UCSD-AML1 (cell line): Measurements from ENCODE around the gene SERINC5.
"Not testable (repeated sequence)": the region's sequence is repeated elsewhere in the genome, so short reads cannot be mapped to it uniquely, and the experiment has no call there.

Experiments used
- DNase-seq: peaks from one replicate; lab custom pipeline; 2025; ENCODE audit not compliant: unreplicated experiment; lab: John Stamatoyannopoulos, UW

Gene SERINC5

DNA sequence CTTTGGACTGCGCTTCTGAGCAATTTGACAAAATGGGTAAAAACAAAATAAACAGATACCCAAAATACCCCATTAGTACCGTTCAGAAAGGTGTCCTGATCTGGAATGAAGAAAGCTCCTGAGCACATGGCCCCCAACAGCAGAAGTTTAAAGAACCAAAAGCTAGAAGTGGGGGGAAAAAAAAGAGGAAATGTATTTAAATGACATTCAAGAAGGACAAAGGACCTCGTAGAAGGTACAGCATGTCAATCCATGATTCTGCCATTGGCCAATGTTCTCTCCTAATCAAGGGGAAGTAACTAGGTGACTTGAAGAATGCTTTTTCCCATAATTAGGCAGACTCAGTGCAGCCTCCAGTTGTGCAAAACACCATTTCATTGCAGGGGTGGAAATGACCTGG, 78.6 kb downstream of the SERINC5 start:
- DNase-seq, result no peak

DNA sequence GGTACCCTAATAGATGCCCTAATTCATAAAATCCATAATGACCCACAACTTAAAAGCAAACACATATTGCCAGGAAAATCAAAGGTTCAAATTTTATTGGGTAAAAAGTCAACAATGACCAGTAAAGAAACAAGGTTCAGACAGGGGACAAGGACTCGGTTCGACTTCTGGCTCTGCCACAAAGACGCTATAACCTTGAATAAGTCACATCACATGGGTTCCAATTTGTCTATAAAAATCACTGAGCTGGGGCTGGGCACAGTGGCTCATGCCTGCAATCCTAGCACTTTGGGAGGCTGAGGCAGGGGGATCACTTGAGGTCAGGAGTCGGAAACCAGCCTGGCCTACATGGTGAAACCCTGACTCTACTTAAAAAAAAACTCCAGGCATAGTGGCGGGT, 80.5 kb downstream of the SERINC5 start:
- DNase-seq, result no peak

DNA sequence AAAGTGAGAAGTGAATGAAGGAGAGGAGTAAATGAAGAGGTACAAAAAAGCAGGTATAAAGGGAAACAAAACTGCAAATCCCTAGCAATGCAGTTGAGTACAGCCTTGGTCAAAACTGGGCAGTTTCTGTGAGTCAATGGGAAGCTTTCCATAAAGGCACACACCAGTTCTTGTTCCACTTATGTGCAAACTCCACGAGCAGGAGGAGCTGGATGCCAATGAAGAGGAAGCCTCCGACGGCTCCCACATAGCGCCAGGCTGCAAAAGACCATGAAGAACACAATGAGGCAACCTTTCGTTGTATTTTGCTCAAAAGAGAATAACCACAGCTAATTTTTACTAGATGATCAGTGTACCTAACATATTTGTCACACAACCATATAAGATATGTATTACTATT, 81.1 kb downstream of the SERINC5 start:
- no peak for DNase-seq

DNA sequence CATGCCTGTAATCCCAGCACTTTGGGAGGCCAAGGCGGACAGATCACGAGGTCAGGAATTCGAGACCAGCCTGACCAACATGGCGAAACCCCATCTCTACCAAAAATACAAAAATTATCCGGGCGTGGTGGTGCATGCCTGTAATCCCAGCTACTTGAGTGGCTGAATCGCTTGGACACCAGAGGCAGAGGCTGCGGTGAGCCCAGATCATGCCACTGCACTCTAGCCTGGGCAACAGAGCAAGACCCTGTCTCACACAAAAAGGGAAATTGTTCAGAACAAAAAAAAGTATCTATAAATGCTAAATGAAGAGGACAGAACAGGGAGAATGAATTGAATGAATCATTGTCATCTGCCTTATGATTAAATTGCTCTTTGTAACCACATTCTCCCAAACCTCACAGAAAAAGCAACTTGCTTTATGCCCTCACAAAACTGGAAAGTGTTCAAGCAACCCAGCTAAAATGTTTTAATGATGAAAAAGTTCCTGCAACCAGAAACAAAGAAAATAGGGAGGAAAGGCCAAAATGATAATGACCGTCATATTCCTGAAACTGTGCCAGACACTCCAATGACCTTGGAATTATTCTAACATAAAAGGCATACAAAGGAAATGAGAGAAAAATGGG, 83.7 kb downstream of the SERINC5 start:
- no peak for DNase-seq

DNA sequence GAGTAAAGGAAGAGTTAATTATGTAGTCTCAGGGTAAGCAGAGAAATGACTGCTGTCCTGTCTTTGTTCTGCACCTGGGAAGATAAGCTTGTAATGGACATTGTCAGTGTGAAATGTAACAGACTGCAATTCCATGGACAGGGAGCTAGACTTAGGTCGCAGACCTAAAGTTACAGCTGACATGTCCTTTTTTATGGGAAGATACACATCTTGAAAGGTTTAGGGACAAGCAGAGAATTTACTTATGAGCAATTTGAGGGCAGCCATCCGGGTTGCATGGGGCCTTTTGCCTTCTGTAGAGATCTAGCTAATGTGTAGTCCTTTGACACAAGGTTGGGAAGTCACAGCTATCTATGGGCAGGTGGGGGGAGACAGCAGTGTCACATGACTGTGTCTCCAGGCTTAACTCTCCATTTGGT, 85.7 kb downstream of the SERINC5 start:
- no peak for DNase-seq

DNA sequence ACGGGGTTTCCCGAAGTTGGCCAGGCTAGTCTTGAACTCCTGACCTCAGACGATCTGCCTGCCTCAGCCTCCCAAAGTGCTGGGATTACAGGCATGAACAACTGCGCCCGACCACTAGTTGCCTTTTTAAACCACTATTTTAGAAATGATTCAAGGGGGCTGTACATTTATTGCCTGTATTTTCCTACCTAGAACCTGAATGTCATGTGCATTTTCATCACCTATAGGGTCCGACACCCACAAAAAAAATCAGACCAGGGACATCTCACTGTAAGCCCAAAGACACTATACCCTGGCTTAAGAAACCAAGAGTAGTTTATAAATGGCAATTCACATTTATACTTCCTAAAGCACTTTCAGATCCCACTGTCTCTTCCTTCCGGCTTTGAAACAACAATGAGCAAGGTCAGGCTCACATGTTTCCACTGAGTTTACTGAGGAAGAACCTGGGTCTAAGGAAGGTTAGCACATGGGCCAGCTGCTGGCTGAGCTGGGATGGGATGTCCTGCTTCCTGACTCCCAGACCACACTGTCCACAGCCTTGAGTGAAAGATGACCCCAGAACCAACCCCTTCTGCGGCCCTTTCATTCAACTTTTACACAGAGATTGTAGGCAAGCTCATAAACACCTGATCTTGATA, 87.3 kb downstream of the SERINC5 start:
- no peak for DNase-seq

DNA sequence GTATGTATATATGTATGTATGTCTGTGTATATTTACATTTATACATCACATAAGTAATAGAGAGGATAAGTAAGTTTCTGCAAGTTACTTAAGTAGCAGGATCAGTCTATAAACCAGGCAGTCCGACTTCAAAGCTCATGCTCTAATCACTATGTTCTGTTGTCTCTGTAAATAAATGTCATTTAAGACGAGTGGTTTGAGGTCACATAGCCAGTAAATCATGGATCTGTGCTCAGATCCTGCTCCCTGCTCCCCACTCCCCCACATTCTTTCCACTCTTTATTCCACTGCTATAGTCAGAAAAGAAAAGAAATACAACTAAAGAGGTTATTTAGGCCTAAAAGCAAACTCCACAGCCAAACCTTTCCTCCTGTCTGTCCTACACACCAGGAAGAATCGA, 90.4 kb downstream of the SERINC5 start:
- DNase-seq, result no peak

DNA sequence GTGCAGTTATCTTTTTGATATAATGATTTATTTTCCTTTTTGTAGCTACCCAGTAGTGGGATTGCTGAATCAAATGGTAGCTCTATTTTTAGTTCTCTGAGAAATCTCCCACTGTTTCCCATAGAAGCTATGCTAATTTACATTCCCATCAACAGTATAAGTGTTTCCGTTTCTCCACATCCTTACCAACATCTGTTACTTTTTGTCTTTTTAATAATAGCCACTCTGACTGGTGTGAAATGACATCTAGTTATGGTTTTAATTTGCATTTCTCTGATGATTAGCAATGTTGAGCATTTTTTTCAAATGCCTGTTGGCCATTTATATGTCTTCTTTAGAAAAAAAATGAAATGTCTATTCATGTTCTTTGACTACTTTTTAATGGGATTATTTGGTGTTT, 94.7 kb downstream of the SERINC5 start:
- no peak for DNase-seq

DNA sequence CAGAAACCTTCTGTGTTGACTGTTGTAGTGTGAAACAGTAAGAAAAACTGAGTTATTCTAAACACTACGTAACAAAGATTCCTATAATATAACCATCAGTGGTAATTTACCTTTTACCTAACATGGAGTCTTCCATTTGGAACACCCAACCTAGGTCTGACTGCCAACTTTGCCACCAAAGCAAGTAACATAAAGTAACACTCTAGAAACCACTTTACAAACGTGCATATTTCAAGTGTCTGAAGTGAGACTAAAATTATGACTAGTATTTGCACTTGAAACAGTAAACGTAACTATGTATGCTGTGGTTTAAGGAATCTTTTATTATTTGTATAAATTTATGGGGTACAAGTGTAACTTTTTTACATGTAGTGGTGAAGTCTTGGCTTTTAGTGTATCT, 95.6 kb downstream of the SERINC5 start:
- DNase-seq, result no peak

DNA sequence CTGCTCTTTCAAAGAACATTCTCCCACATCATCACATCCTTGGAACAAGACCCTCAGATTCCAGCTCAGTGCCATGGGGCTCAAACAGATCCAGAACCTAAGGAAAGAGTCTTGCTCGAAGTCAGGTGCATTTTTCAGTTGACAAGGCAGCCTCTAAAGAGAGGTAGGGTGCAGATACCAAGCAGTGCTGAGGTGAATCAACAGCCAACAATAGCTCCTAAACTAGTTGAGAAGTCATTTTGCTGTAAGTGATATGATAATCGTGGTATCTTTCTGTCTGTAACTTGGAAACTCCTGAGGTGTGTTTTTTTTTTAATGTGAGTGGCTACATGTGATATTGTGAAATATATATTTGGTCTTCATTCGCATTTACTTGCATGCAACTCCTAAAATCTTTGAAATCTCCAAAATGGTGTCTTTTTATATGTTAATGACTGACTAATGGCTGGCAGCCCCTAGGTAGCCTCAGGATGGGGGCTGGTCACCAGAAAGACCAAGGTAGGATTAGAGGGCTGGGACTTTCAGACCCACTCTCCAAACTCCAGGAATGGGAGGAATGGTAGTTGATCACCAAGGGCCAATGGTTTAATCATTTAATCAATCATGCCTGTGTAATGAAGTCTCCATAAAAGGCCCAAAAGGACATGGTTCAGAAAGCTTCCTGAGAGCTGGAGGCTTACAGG, 96.6 kb downstream of the SERINC5 start:
- DNase-seq, result no peak

DNA sequence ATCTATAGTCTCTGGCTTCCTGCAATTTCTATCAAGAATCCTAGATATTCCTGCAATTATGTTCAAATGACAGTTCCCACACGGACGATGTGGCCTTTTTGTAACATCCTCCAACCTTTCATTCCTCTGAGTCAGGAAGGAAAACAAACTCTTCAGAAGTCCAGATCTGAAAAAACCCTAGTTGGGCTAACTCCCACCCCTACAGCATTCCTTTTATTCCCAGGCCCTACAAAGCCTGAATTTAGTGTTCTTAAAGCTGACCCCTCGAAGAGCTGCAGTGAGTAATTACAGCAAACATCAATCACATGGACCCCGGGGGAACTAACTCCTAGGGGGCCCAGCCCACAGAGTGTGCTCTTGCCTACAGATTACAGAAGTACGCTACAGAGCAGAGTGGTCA, 99.7 kb downstream of the SERINC5 start:
- DNase-seq, result no peak

DNA sequence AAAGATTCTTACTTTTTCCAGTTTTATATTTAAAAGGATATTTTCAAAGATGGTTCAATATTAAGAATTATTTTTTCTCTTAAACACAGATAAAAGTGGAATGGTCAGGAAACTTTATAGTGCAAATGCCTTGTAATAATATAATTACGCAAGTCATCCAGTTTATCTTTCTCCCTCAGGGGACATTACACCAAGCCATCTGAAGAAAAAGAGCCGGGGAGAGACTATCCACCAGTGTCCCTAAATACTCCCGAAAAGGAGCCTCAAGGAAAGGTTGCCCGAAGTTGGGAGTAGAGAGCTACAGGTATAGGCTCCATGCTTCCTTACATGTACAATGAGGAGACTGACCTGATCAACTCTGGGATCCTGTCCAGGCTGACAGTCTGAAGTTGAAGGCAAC, 101.1 kb downstream of the SERINC5 start:
- DNase-seq, result no peak

DNA sequence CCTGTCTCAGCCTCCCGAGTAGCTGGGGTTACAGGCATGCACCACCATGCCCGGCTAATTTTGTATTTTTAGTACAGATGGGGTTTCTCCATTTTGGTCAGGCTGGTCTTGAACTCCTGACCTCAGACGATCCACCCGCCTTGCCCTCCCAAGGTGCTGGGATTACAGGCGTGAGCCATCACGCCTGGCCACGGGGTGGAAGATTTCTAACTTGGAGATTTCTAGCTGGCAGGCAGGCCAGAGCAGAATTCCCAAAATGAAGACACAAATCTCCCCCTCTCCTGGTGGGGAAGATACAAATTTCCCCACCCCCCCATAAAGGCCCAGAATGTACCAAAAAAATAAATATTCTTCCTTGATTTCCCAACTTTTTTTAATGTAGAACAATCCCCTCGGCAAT, 101.6 kb downstream of the SERINC5 start:
- DNase-seq, result not testable (repeated sequence)

DNA sequence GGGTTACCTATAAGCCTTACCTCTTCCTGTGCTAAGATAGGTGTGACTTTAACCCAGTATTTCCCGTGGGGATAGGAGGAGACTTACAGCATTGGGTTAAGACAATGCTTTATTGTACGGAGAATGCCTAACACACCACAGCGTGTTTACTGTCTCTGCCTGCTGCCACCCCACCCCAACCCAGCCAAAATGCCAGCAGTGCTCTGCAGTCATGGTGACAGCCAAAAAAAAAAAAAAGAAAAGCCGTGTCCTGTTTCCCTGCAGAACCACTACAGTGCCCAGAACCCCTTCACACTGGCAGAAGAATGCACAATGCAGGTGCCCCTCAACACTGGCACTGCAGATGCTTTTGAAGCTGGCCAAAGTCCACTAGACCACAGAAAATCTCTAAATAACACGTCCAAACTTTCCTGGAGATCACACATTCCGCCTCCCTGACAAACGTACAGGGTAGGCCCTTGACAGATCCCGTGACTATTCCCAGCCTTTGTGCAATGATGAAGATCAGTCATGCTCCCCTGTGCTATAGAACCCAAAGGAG, 102.2 kb downstream of the SERINC5 start:
- no peak for DNase-seq

DNA sequence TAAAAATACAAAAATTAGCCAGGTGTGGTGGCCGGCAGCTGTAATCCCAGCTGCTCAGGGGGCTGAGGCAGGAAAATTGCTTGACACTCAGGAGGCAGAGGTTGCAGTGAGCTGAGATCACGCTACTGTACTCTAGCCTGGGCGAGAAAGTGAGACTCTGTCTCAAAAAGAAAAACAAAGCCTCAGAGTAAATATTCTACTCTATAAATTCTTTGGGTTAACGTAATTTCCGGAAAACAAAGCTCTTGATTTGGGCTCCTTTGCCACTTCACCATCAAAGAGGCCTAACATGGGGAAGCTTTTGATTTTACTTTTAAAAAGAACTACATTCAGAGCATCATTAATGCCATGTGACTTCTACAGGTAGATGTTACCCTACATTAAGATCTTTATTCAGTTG, 103.1 kb downstream of the SERINC5 start:
- no peak for DNase-seq

DNA sequence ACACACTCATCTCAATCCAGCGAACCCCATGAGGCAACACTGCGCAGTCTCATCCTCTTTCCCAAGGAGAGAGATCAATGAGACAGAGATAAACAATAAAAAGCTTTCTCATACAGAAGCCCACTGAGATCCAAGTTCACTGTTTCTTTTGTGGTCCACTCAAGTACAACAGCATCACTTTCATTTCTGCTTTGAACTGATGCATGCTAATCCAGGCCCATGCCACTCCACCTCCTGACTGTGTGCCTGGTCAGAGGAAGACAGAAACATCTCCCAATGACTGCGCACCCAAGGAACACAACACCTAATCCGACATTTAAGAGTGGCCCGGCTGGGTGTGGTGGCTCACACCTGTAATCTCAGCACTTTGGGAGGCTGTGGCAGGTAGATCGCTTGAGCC, 104.0 kb downstream of the SERINC5 start:
- DNase-seq, result no peak

DNA sequence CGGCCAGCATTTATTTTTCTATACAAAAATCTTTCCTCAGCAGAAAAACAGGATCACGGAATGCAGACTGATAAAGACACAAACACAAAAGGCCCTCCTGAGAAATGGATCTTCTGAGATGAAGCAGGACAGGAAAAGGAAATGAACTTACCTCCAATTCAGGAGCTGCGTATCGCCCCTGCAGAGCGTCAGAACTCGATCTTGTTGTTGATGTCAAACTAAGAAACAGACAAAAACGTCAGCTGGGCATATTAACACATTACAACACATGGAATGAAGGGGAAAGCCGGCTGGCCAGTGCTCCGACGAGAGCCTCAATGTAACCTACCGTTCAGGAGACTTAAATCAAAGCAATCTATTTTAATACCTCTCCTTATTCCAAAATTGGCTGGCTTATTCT, 105.1 kb downstream of the SERINC5 start:
- DNase-seq, result no peak

DNA sequence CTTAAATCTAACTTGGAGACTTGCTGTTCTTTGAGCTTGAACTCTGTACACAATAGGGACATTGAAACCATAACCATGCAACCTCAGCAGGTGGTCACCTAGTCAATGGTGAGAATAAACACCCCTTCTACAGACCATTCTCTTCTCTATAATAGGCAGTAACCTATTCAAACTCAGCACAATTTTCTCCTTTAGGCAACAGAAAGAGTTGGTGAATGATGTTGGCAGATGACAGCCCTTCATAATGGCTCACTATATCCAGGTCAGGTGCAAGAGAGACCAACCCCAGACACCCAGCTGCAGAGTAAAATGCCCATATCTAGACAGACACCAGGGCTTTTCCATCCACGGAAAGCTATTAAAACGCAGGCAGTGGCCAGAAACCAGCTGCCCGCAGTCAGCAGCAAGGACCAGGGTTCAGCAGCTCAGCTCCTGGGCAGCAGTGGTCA, 106.7 kb downstream of the SERINC5 start:
- DNase-seq, result no peak

DNA sequence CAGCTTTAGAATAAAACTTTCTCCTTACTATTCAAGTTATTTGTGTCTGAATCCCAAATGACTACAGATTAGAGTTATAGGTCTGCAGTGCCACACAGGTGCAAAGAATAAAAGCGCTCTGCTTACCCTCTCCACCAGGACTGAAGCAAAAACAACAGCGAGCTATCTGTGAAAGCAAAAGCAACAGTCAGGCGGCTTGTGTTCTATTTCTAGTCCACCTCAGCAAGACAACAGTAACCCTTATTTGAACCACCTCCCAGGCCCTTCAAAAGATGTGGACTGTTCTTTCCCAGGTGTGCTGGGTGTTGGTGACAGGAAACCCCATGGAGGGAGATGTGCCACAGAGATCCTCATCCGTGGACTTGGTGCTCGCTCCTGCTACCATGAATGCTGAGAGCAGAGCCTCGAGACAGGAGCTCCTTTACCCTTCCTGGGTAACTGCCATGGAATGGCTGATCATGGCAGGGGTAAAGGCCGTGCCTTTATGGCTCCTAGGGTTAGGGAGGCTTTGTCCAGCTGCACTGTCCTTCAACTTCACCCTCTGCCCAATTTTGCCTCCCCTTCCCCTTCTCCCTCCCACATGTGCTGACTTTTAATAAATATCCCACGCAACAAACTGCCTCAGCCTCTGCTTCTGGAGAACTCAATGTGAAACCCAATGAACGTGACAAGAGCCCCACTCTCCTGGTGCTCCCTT, 108.6 kb downstream of the SERINC5 start:
- no peak for DNase-seq

DNA sequence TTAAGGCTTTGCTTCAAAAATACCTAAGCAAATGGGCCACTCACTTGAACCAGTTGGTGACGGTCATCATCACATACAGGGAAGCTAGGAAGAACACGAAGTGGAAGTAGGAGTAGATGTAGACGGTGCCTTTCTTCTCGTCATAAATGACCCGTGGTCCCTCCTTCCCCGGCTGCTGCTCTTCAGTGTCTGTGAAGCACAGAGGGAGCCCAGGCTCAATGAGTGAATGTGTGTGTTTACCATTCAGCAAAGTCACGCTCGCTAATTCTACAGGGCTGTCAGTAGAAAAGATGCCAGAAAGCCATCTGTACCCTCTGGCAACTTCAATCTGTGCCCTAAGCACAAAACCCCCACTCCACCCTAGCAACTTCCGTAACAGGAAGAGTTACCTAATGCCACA, 109.8 kb downstream of the SERINC5 start:
- no peak for DNase-seq

DNA sequence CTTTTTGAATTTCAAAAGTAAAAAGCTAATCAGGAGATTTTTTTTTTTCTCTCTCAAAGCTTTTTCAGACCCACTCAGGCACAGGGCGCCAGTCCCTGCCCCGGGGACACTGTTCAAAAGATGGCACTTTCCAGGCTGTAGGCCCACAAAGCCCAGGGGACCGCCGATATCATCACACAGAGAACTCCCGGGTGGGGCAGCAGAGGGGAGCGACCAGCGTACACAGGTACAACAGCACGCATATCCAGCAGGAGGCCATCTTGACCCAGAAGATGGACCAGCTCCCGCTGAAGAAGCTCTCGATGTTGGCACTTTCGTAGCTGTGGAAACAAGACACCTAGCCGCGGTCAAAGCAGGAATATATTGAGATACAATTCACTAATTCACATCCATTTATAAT, 112.4 kb downstream of the SERINC5 start:
- no peak for DNase-seq

DNA sequence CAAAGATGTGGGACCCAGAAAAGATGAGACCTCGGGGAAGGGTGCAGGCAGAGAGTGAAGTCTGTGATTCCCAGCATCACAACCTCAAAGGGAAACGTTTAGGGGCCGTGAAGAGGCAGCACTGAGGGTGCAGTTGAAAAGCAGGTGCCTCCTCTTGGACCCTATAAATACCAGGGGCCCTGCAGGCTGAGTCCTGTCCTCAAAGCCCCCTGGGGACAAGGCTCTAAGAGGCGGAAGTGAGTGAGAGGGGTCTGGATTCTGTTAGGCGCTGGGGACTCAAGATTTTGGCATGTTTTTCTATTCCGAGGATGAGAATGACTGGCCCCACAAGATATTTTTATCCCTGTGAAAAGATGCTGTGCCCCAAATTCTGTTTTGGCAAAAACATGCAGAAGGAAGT, 112.9 kb downstream of the SERINC5 start:
- DNase-seq, result no peak
